Measurements from ENCODE around the gene DRC7. TPM values are rescaled to one million over a fixed set of nuclear protein-coding genes. Genes with fewer than 3 reads are reported as not detected.

Gene DRC7
- 0.28 TPM for polyA plus RNA-seq (ENCODE audit: insufficient read length)

- no peak for DNase-seq (ENCODE audit: low read depth)
Measured at GRCh38 chr16:57694725-57695679, at the start of gene DRC7. DRC7 (plus strand) TSS chr16:57694806; CDS start chr16:57697950, 3,144 bp downstream.

GRCh38 chr16:57645169-57645568, 49.4 kb upstream of the DRC7 start:
- no peak for DNase-seq (ENCODE audit: low read depth)

GRCh38 chr16:57645691-57646387, 48.8 kb upstream of the DRC7 start:
- no peak for DNase-seq (ENCODE audit: low read depth)

- no peak for DNase-seq (ENCODE audit: low read depth)
Measured at GRCh38 chr16:57646388-57647039, 48.1 kb upstream of the DRC7 start.

GRCh38 chr16:57647136-57647875, 47.3 kb upstream of the DRC7 start:
- no peak for DNase-seq (ENCODE audit: low read depth)

GRCh38 chr16:57648125-57648524, 46.5 kb upstream of the DRC7 start:
- no peak for DNase-seq (ENCODE audit: low read depth)

GRCh38 chr16:57648581-57649442, 45.8 kb upstream of the DRC7 start:
- no peak for DNase-seq (ENCODE audit: low read depth)

- DNase-seq (ENCODE audit: low read depth): no peak
Measured at GRCh38 chr16:57649443-57649751, 45.2 kb upstream of the DRC7 start.

GRCh38 chr16:57649846-57650245, 44.8 kb upstream of the DRC7 start:
- DNase-seq (ENCODE audit: low read depth): no peak

GRCh38 chr16:57651344-57652333, 43.0 kb upstream of the DRC7 start:
- DNase-seq (ENCODE audit: low read depth): no peak

- no peak for DNase-seq (ENCODE audit: low read depth)
Measured at GRCh38 chr16:57652695-57653471, 41.7 kb upstream of the DRC7 start.

GRCh38 chr16:57653936-57654335, 40.7 kb upstream of the DRC7 start:
- no peak for DNase-seq (ENCODE audit: low read depth)

GRCh38 chr16:57656342-57656955, 38.2 kb upstream of the DRC7 start:
- no peak for DNase-seq (ENCODE audit: low read depth)

- DNase-seq (ENCODE audit: low read depth): no peak
Measured at GRCh38 chr16:57657228-57657627, 37.4 kb upstream of the DRC7 start.

- DNase-seq (ENCODE audit: low read depth): no peak
Measured at GRCh38 chr16:57658130-57658877, 36.3 kb upstream of the DRC7 start.

- DNase-seq (ENCODE audit: low read depth): no peak
Measured at GRCh38 chr16:57658878-57659674, 35.5 kb upstream of the DRC7 start.

All from forelimb muscle (tissue), 1 donor.